IMR-90 (cell line): ENCODE measurements around the gene DNAAF3. TPM values are rescaled to one million over a fixed set of nuclear protein-coding genes. Genes with fewer than 3 reads are reported as not detected.

Experiments used
- ATAC-seq: fragments of 200-7000 bp; cut with Tn5 transposase; 2 replicates; pipeline ENCODE4 v1.9.1; 2020; ENCODE audit warnings: low read depth, mild to moderate bottlenecking, moderate library complexity
- BruUV-seq: library from RNA; stranded (reverse); fragments of 400-500 nt; replicated peaks from 2 replicates; lab custom pipeline; 2021; lab: Mats Ljungman, UMichigan
- CTCF ChIA-PET: fragments of 300-600 bp; formaldehyde crosslinking; extraction: SDS; loops from one replicate; lab custom pipeline; 2021; ENCODE audit warnings: antibody characterized with exemption; lab: Yijun Ruan, JAX
- POLR2A ChIA-PET: fragments of 300-600 bp; sonication (Branson Sonifier 250); formaldehyde crosslinking; loops from one replicate; lab custom pipeline; 2022; ENCODE audit warnings: antibody characterized with exemption; ENCODE audit not compliant: unreplicated experiment; lab: Charles Lee
- DNase-seq: peaks from one replicate; pipeline ENCODE4 v3.0.0; 2013
- H2AFZ ChIP-seq: replicated peaks from 2 replicates; pipeline ENCODE3; 2013; ENCODE audit warnings: low read length, mild to moderate bottlenecking; ENCODE audit not compliant: poor library complexity
- H2AK5ac ChIP-seq: 2 replicates; pipeline ENCODE4 v1.6.1; 2013; ENCODE audit warnings: low read depth, low read length, inconsistent platforms
- H2AK9ac ChIP-seq: replicated peaks from 2 replicates; pipeline ENCODE3; 2013; ENCODE audit warnings: mild to moderate bottlenecking, low read depth, low read length, moderate library complexity; ENCODE audit not compliant: poor library complexity
- H2BK120ac ChIP-seq: 2 replicates; pipeline ENCODE4 v1.6.1; 2013; ENCODE audit warnings: low read depth, low read length, inconsistent platforms
- H2BK15ac ChIP-seq: 3 replicates; pipeline ENCODE4 v1.6.1; 2013; ENCODE audit warnings: low read depth, low read length, inconsistent platforms
- H2BK20ac ChIP-seq: 2 replicates; pipeline ENCODE4 v1.6.1; 2013; ENCODE audit warnings: low read depth, mild to moderate bottlenecking, inconsistent platforms, low read length, moderate library complexity
- H2BK5ac ChIP-seq: 2 replicates; pipeline ENCODE4 v1.6.1; 2013; ENCODE audit warnings: mild to moderate bottlenecking, low read depth, low read length, inconsistent platforms; ENCODE audit not compliant: poor library complexity, severe bottlenecking
- H3K14ac ChIP-seq: replicated peaks from 2 replicates; pipeline ENCODE4 v1.6.1; 2013; ENCODE audit warnings: low read depth, low read length, inconsistent platforms
- H3K18ac ChIP-seq: 2 replicates; pipeline ENCODE4 v1.6.1; 2013; ENCODE audit warnings: low read depth, low read length, control low read depth
- H3K23ac ChIP-seq: 2 replicates; pipeline ENCODE4 v1.6.1; 2013; ENCODE audit warnings: low read depth, low read length, inconsistent platforms
- H3K27ac ChIP-seq: 2 replicates; pipeline ENCODE4 v1.5.1; 2013; ENCODE audit warnings: mild to moderate bottlenecking, control low read depth, low read length; ENCODE audit not compliant: insufficient read depth
- H3K27me3 ChIP-seq: 2 replicates; pipeline ENCODE4 v1.6.1; 2013; ENCODE audit warnings: low read length; ENCODE audit not compliant: control insufficient read depth, insufficient read depth
- H3K36me3 ChIP-seq: 2 replicates; pipeline ENCODE4 v1.6.1; 2013; ENCODE audit warnings: low read length, mixed read lengths; ENCODE audit not compliant: control insufficient read depth, insufficient read depth
- H3K4ac ChIP-seq: 2 replicates; pipeline ENCODE4 v1.6.1; 2013; ENCODE audit warnings: low read depth, low read length, inconsistent platforms
- H3K4me1 ChIP-seq: 2 replicates; pipeline ENCODE4 v1.6.1; 2013; ENCODE audit warnings: low read length, mixed read lengths; ENCODE audit not compliant: control insufficient read depth, insufficient read depth
- H3K4me2 ChIP-seq: 2 replicates; pipeline ENCODE4 v1.6.1; 2013; ENCODE audit warnings: low read depth, mild to moderate bottlenecking, control low read depth, low read length, moderate library complexity
- H3K4me3 ChIP-seq: 2 replicates; pipeline ENCODE4 v1.5.1; 2013; ENCODE audit warnings: low read depth, mild to moderate bottlenecking, control low read depth, low read length, moderate library complexity; ENCODE audit not compliant: insufficient read depth
- H3K56ac ChIP-seq: 2 replicates; pipeline ENCODE4 v1.6.1; 2013; ENCODE audit warnings: low read length, inconsistent platforms; ENCODE audit not compliant: insufficient read depth; ENCODE audit errors: extremely low read depth
- H3K79me1 ChIP-seq, 2 experiments: 2 replicates each; pipeline ENCODE4 v1.6.1; 2013; ENCODE audit warnings: low read length in 2 of 2, inconsistent platforms in 1 of 2, low read depth in 1 of 2
- H3K9ac ChIP-seq: 2 replicates; pipeline ENCODE4 v1.6.1; 2013; ENCODE audit warnings: low read depth, low read length, control low read depth
- H3K9me1 ChIP-seq: 2 replicates; pipeline ENCODE4 v1.6.1; 2013; ENCODE audit warnings: low read length, inconsistent platforms; ENCODE audit not compliant: insufficient read depth
- H3K9me3 ChIP-seq: 2 replicates; pipeline ENCODE4 v1.6.1; 2013; ENCODE audit warnings: low read length; ENCODE audit not compliant: control insufficient read depth, insufficient read depth
- H4K20me1 ChIP-seq: 2 replicates; pipeline ENCODE4 v1.6.1; 2013; ENCODE audit warnings: low read length, inconsistent platforms; ENCODE audit not compliant: insufficient read depth
- H4K5ac ChIP-seq: 2 replicates; pipeline ENCODE4 v1.6.1; 2013; ENCODE audit warnings: mild to moderate bottlenecking, low read depth, low read length, control low read depth
- H4K8ac ChIP-seq, 2 experiments: 2 replicates each; pipeline ENCODE4 v1.6.1; 2013; ENCODE audit warnings: low read depth in 2 of 2, low read length in 2 of 2, control low read depth in 1 of 2, inconsistent platforms in 1 of 2
- H4K91ac ChIP-seq: 2 replicates; pipeline ENCODE4 v1.6.1; 2013; ENCODE audit warnings: low read depth, low read length, inconsistent platforms; ENCODE audit not compliant: insufficient read depth
- BHLHE40 ChIP-seq: fragments of 150-350 bp; IDR thresholded peaks from 2 replicates; pipeline ENCODE4 v1.6.1; 2016; ENCODE audit warnings: mild to moderate bottlenecking, low read depth, low read length
- CEBPB ChIP-seq: IDR thresholded peaks from 2 replicates; pipeline ENCODE4 v1.6.1; 2012; ENCODE audit warnings: low read depth, low read length, improper control_type of control experiment
- CHD1 ChIP-seq: IDR thresholded peaks from 2 replicates; pipeline ENCODE4 v1.6.1; 2012; ENCODE audit warnings: low read depth, low read length, improper control_type of control experiment
- FOS ChIP-seq: fragments of 150-350 bp; IDR thresholded peaks from 2 replicates; pipeline ENCODE4 v1.6.1; 2016; ENCODE audit warnings: low read depth, low read length
- MAFK ChIP-seq: IDR thresholded peaks from 2 replicates; pipeline ENCODE4 v1.6.1; 2012; ENCODE audit warnings: low read depth, low read length, improper control_type of control experiment
- MAZ ChIP-seq: IDR thresholded peaks from 2 replicates; pipeline ENCODE4 v1.6.1; 2012; ENCODE audit warnings: low read depth, mild to moderate bottlenecking, low read length, improper control_type of control experiment, moderate library complexity, borderline replicate concordance
- MXI1 ChIP-seq: IDR thresholded peaks from 2 replicates; pipeline ENCODE4 v1.6.1; 2012; ENCODE audit warnings: low read depth, mild to moderate bottlenecking, low read length, moderate library complexity, borderline replicate concordance
- NFE2L2 ChIP-seq: fragments of 150-350 bp; IDR thresholded peaks from 2 replicates; pipeline ENCODE4 v1.6.1; 2016; ENCODE audit warnings: low read depth, mild to moderate bottlenecking, low read length
- POLR2A ChIP-seq: IDR thresholded peaks from 2 replicates; pipeline ENCODE4 v1.6.1; 2012; ENCODE audit warnings: mild to moderate bottlenecking, low read depth, low read length
- RAD21 ChIP-seq: IDR thresholded peaks from 2 replicates; pipeline ENCODE4 v1.6.1; 2012; ENCODE audit warnings: low read length, improper control_type of control experiment
- RCOR1 ChIP-seq: IDR thresholded peaks from 2 replicates; pipeline ENCODE4 v1.6.1; 2012; ENCODE audit warnings: mild to moderate bottlenecking, low read length, improper control_type of control experiment; ENCODE audit not compliant: insufficient replicate concordance
- RFX5 ChIP-seq: IDR thresholded peaks from 2 replicates; pipeline ENCODE4 v1.8.0; 2012; ENCODE audit warnings: low read depth, mild to moderate bottlenecking, low read length, moderate library complexity
- SMC3 ChIP-seq: fragments of 150-350 bp; IDR thresholded peaks from 2 replicates; pipeline ENCODE4 v1.6.1; 2016; ENCODE audit warnings: low read depth, mild to moderate bottlenecking, antibody characterized with exemption, low read length, moderate library complexity
- WGBS, 2 experiments: methylation state at CpG; one replicate each; pipeline versions ENCODE4 v1.1.5 to v1.1.7; 2013; ENCODE audit warnings: missing lambda C conversion rate in 2 of 2; ENCODE audit not compliant: insufficient read length in 1 of 2; ENCODE audit errors: extremely low coverage in 2 of 2; 5-methylcytosine and 5-hydroxymethylcytosine counted together
- dilution Hi-C: fragments of 300-500 bp; cut with HindIII; formaldehyde crosslinking; loops from one replicate; pipeline ENCODE4 v1.14.3; 2018; ENCODE audit warnings: low sequenced_read_pairs; ENCODE audit not compliant: unreplicated experiment
- in situ Hi-C: fragments of 300-500 bp; cut with MboI; formaldehyde crosslinking; loops from 3 replicates; pipeline ENCODE4 v1.14.3; 2019; ENCODE audit warnings: low sequenced_read_pairs, inconsistent platforms, mixed read lengths
- intact Hi-C: fragments of 100-400 bp; cut with micrococcal nuclease; formaldehyde crosslinking; loops from 2 replicates; pipeline ENCODE4 v1.10.0; 2022
- polyA plus RNA-seq, 3 experiments: library from polyadenylated mRNA; depleted of rRNA; stranded (reverse); fragments of >200 nt; gene quantifications; 2 replicates each; pipeline ENCODE4 v1.2.3, GENCODE V29; 2012; ENCODE audit warnings: low replicate concordance in 1 of 3
- total RNA-seq: library from RNA; depleted of rRNA; stranded (reverse); fragments of >200 nt; gene quantifications from 2 replicates; pipeline ENCODE4 v1.2.3, GENCODE V29; 2012
- TF ChIP-seq, protein P1 (sequence below): fragments of 150-350 bp; IDR thresholded peaks from 2 replicates; pipeline ENCODE4 v1.6.1; 2017; ENCODE audit warnings: mild to moderate bottlenecking, antibody characterized with exemption, low read length, low read depth
- TF ChIP-seq, protein P2 (sequence below): conservative IDR thresholded peaks from 2 replicates; pipeline ENCODE4 v1.5.1; 2012; ENCODE audit warnings: mild to moderate bottlenecking, low read depth, low read length, improper control_type of control experiment
- TF ChIP-seq, protein P3 (sequence below): fragments of 150-350 bp; IDR thresholded peaks from 2 replicates; pipeline ENCODE4 v1.6.1; 2016; ENCODE audit warnings: low read depth, mild to moderate bottlenecking, low read length, moderate library complexity, borderline replicate concordance

The DNAAF3 gene
- total and polyA plus RNA-seq, 2 of the 4 experiments (the other 2 are of a cell fraction) = 0.34 TPM; not detected in 1

GRCh38 chr19:55189403-55189835 lies 23.0 kb upstream of the DNAAF3 start:
- BruUV-seq = no TSS peak
- DNase-seq = peak; percentile 95
- no peak overlapping the region for H3K9ac ChIP-seq
- in situ Hi-C loops (no loop called here), intact Hi-C loops (no loop called here), dilution Hi-C loops (no loop called here)
- H3K4me1 ChIP-seq = no peaks in the 10 kb centered on the region
- H3K4me2 ChIP-seq = no peak overlapping the region
- H4K20me1 ChIP-seq = no peaks in the 10 kb centered on the region
- no peak overlapping the region for H3K14ac ChIP-seq
- H3K56ac ChIP-seq = no peak overlapping the region
- no peak overlapping the region for H2BK15ac ChIP-seq
- H3K27ac ChIP-seq = no peak overlapping the region
- H2BK5ac ChIP-seq = peak overlapping the region; percentile 49
- peak overlapping the region; percentile 85 for H2AFZ ChIP-seq
- no peak overlapping the region for H2BK120ac ChIP-seq
- TF ChIP-seq, protein P1, sequence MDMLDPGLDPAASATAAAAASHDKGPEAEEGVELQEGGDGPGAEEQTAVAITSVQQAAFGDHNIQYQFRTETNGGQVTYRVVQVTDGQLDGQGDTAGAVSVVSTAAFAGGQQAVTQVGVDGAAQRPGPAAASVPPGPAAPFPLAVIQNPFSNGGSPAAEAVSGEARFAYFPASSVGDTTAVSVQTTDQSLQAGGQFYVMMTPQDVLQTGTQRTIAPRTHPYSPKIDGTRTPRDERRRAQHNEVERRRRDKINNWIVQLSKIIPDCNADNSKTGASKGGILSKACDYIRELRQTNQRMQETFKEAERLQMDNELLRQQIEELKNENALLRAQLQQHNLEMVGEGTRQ = peak; percentile 79
- peak; percentile 55 for TF ChIP-seq FOS
- TF ChIP-seq NFE2L2 = 0 out of 2 replicates have a peak, but pooled peaks have one; percentile 26
- TF ChIP-seq MXI1 = peak; percentile 81; the same call in 1 of the 2 replicates
- TF ChIP-seq MAZ = no peak
- peak; percentile 70 for TF ChIP-seq RCOR1
- TF ChIP-seq, protein P2, sequence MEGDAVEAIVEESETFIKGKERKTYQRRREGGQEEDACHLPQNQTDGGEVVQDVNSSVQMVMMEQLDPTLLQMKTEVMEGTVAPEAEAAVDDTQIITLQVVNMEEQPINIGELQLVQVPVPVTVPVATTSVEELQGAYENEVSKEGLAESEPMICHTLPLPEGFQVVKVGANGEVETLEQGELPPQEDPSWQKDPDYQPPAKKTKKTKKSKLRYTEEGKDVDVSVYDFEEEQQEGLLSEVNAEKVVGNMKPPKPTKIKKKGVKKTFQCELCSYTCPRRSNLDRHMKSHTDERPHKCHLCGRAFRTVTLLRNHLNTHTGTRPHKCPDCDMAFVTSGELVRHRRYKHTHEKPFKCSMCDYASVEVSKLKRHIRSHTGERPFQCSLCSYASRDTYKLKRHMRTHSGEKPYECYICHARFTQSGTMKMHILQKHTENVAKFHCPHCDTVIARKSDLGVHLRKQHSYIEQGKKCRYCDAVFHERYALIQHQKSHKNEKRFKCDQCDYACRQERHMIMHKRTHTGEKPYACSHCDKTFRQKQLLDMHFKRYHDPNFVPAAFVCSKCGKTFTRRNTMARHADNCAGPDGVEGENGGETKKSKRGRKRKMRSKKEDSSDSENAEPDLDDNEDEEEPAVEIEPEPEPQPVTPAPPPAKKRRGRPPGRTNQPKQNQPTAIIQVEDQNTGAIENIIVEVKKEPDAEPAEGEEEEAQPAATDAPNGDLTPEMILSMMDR = no peak
- TF ChIP-seq POLR2A = no peak
- no peak for TF ChIP-seq MAFK
- peak; percentile 66 for TF ChIP-seq CEBPB
- no peak for TF ChIP-seq CHD1
- no peak for TF ChIP-seq SMC3
- no peak for TF ChIP-seq RFX5
- TF ChIP-seq, protein P3, sequence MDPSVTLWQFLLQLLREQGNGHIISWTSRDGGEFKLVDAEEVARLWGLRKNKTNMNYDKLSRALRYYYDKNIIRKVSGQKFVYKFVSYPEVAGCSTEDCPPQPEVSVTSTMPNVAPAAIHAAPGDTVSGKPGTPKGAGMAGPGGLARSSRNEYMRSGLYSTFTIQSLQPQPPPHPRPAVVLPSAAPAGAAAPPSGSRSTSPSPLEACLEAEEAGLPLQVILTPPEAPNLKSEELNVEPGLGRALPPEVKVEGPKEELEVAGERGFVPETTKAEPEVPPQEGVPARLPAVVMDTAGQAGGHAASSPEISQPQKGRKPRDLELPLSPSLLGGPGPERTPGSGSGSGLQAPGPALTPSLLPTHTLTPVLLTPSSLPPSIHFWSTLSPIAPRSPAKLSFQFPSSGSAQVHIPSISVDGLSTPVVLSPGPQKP = no peak
- peak; percentile 90 for TF ChIP-seq BHLHE40
- TF ChIP-seq RAD21 = no peak
- WGBS, 2 experiments = 39% methylated on average over 13 of the region's 15 CpGs; no CpG with 5 or more reads in 1 of the 2 experiments
- ChIA-PET CTCF (no interaction called here), POLR2A (no interaction called here)
- H2AK9ac ChIP-seq = no peak overlapping the region
- peaks cover 12% of the 10 kb centered on the region for H3K27me3 ChIP-seq
- ATAC-seq = peak; percentile 85
- no peak overlapping the region for H3K23ac ChIP-seq
- H3K4me3 ChIP-seq = no peak overlapping the region
- H4K8ac ChIP-seq = peak overlapping the region in 1 of 2 experiments; percentile 30; a peak in 1 of 4 replicates
- no peak overlapping the region for H3K4ac ChIP-seq
- no peak overlapping the region for H2BK20ac ChIP-seq
- H3K9me1 ChIP-seq = peaks cover 3% of the 10 kb centered on the region; the same call in 1 of the 2 replicates
- no peaks in the 10 kb centered on the region for H3K9me3 ChIP-seq
- H4K91ac ChIP-seq = no peak overlapping the region
- H4K5ac ChIP-seq = no peak overlapping the region
- no peaks in the 10 kb centered on the region for H3K36me3 ChIP-seq
- no peaks in the 10 kb centered on the region for H3K79me1 ChIP-seq
- no peak overlapping the region for H3K18ac ChIP-seq
- no peak overlapping the region for H2AK5ac ChIP-seq
